OCI-LY3 (cell line): ENCODE measurements around the gene IL1RL1.

ENCODE experiments used
- H2AFZ ChIP-seq: fragments of 200-600, 300-600 bp; shearing (Covaris generic); 2 replicates; pipeline ENCODE4 v1.6.0; 2014; ENCODE audit warnings: antibody characterized with exemption, low read depth, low read length
- H3K27ac ChIP-seq: fragments of 200-600, 300-600 bp; sonication (generic); 2 replicates; pipeline ENCODE4 v1.5.1; 2014; ENCODE audit warnings: mild to moderate bottlenecking, low read length, moderate library complexity, mixed read lengths
- H3K27me3 ChIP-seq: fragments of 200-600, 300-600 bp; sonication (generic); 2 replicates; pipeline ENCODE4 v1.6.1; 2014; ENCODE audit warnings: low read depth, low read length, mixed read lengths
- H3K36me3 ChIP-seq: fragments of 200-600, 300-600 bp; sonication (generic); replicated peaks from 2 replicates; pipeline ENCODE3; 2014; ENCODE audit warnings: low read depth, low read length, mixed read lengths
- H3K4me1 ChIP-seq: fragments of 300-600, 200-600 bp; sonication (generic); 2 replicates; pipeline ENCODE4 v1.6.1; 2014; ENCODE audit warnings: low read length, mixed read lengths
- H3K4me2 ChIP-seq: fragments of 200-600, 300-600 bp; sonication (generic); 2 replicates; pipeline ENCODE4 v1.6.1; 2014; ENCODE audit warnings: low read length, mixed read lengths
- H3K4me3 ChIP-seq: fragments of 300-600, 200-600 bp; sonication (generic); 2 replicates; pipeline ENCODE4 v1.5.1; 2014; ENCODE audit warnings: antibody characterized with exemption, mild to moderate bottlenecking, low read length, moderate library complexity
- H3K79me2 ChIP-seq: fragments of 300-600, 200-600 bp; shearing (Covaris generic); 2 replicates; pipeline ENCODE4 v1.6.1; 2014; ENCODE audit warnings: mild to moderate bottlenecking, low read length, mixed read lengths
- H3K9ac ChIP-seq: fragments of 300-600, 200-600 bp; shearing (Covaris generic); 2 replicates; pipeline ENCODE4 v1.6.0; 2014; ENCODE audit warnings: mild to moderate bottlenecking, low read length, moderate library complexity
- H3K9me3 ChIP-seq: fragments of 200-600, 300-600 bp; shearing (Covaris generic); 2 replicates; pipeline ENCODE4 v1.6.1; 2014; ENCODE audit warnings: low read length, mixed read lengths; ENCODE audit not compliant: insufficient read depth
- H4K20me1 ChIP-seq: fragments of 200-600, 300-600 bp; sonication (generic); 2 replicates; pipeline ENCODE4 v1.6.1; 2016; ENCODE audit warnings: low read length, mixed read lengths; ENCODE audit not compliant: insufficient read depth
- CTCF ChIP-seq: fragments of 200-600, 300-600 bp; sonication (generic); IDR thresholded peaks from 2 replicates; pipeline ENCODE4 v1.5.1; 2014; ENCODE audit warnings: antibody characterized with exemption, low read length, low read depth
- EZH2phosphoT487 ChIP-seq: fragments of 200-600 bp; shearing (Covaris generic); IDR thresholded peaks from 2 replicates; pipeline ENCODE4 v1.6.1; 2018; ENCODE audit warnings: antibody characterized with exemption, mixed run types, low read depth

IL1RL1 gene

GRCh38 chr2:102401456-102401855, 90.1 kb downstream of the IL1RL1 start:
- Histone ChIP-seq H3K4me1 (no peaks in the 10 kb centered on the region), H3K4me2 (no peak overlapping the region), H3K4me3 (no peak overlapping the region), H3K36me3 (no peaks in the 10 kb centered on the region), H4K20me1 (no peaks in the 10 kb centered on the region), H3K27ac (no peak overlapping the region), H3K79me2 (no peaks in the 10 kb centered on the region), H2AFZ (no peak overlapping the region), H3K9ac (no peak overlapping the region), H3K27me3 (no peaks in the 10 kb centered on the region), H3K9me3 (no peaks in the 10 kb centered on the region)
- TF ChIP-seq CTCF, result no peak
- no peak for TF ChIP-seq EZH2phosphoT487
